HEK293 (cell line): ENCODE measurements around the gene CCNY.
A peak's percentile ranks its signal among the peaks of the same experiment; 100 is the strongest.

ENCODE experiments used
- CTCF ChIA-PET: fragments of 350-600 bp; formaldehyde crosslinking; extraction: SDS; loops from one replicate; lab custom pipeline; 2021; ENCODE audit warnings: antibody characterized with exemption; lab: Yijun Ruan, JAX
- POLR2A ChIA-PET: fragments of 300-600 bp; formaldehyde crosslinking; extraction: SDS; loops from one replicate; lab custom pipeline; 2020; ENCODE audit warnings: antibody characterized with exemption, inconsistent platforms; lab: Yijun Ruan, JAX
- H3K27ac ChIP-seq: fragments of 200-500 bp; sonication (Bioruptor generic); 2 replicates; pipeline ENCODE4 v1.5.1; 2014; ENCODE audit warnings: low read depth, low read length, control low read depth, inconsistent platforms; ENCODE audit errors: extremely low read depth
- H3K36me3 ChIP-seq, 2 experiments: fragments of 200-500 bp in 1 of 2; sonication (Bioruptor generic) in 1 of 2; 1 replicate in 1 of 2; 2 replicates in 1 of 2; pipeline ENCODE4 v1.5.1; 2014 to 2017; ENCODE audit warnings: inconsistent platforms in 2 of 2, low read length in 2 of 2; ENCODE audit not compliant: control insufficient read depth in 2 of 2, insufficient read depth in 1 of 2
- H3K4me1 ChIP-seq: fragments of 200-500 bp; sonication (Bioruptor generic); 2 replicates; pipeline ENCODE4 v1.5.1; 2014; ENCODE audit warnings: mild to moderate bottlenecking, low read length, inconsistent platforms; ENCODE audit not compliant: control insufficient read depth, insufficient read depth
- H3K4me3 ChIP-seq: 2 replicates; pipeline ENCODE4 v1.5.1; 2011; ENCODE audit warnings: low read depth, mild to moderate bottlenecking, control low read depth, low read length, moderate library complexity
- H3K9me3 ChIP-seq: fragments of 200-500 bp; sonication (Bioruptor generic); 2 replicates; pipeline ENCODE4 v1.5.1; 2014; ENCODE audit warnings: low read depth, low read length, inconsistent platforms; ENCODE audit not compliant: control insufficient read depth, insufficient read depth
- BCL11A ChIP-seq: fragments of 450-650 bp; formaldehyde crosslinking; IDR thresholded peaks from 2 replicates; pipeline ENCODE4 v1.5.1; 2016; ENCODE audit warnings: low read depth, missing biosample characterization, missing genetic modification characterization
- BCL11B ChIP-seq: fragments of 450-650 bp; formaldehyde crosslinking; IDR thresholded peaks from 2 replicates; pipeline ENCODE4 v1.5.1; 2016; ENCODE audit warnings: low read depth, missing biosample characterization, missing genetic modification characterization
- PATZ1 ChIP-seq: fragments of 450-650 bp; formaldehyde crosslinking; IDR thresholded peaks from 2 replicates; pipeline ENCODE4 v1.5.1; 2016; ENCODE audit warnings: missing biosample characterization, missing genetic modification characterization
- PRDM6 ChIP-seq: fragments of 450-650 bp; formaldehyde crosslinking; IDR thresholded peaks from 2 replicates; pipeline ENCODE4 v1.5.1; 2017; ENCODE audit warnings: missing biosample characterization, missing genetic modification characterization
- ZBTB1 ChIP-seq: fragments of 450-650 bp; formaldehyde crosslinking; IDR thresholded peaks from 2 replicates; pipeline ENCODE4 v1.5.1; 2016; ENCODE audit warnings: missing biosample characterization, missing genetic modification characterization
- ZBTB17 ChIP-seq: fragments of 450-650 bp; formaldehyde crosslinking; IDR thresholded peaks from 2 replicates; pipeline ENCODE4 v1.5.1; 2016; ENCODE audit warnings: missing biosample characterization, missing genetic modification characterization
- ZNF16 ChIP-seq: fragments of 450-650 bp; formaldehyde crosslinking; IDR thresholded peaks from 2 replicates; pipeline ENCODE4 v1.5.1; 2016; ENCODE audit warnings: low read depth, missing biosample characterization, missing genetic modification characterization
- ZNF214 ChIP-seq: fragments of 450-650 bp; formaldehyde crosslinking; IDR thresholded peaks from 2 replicates; pipeline ENCODE4 v1.5.1; 2017; ENCODE audit warnings: missing biosample characterization, mild to moderate bottlenecking, missing genetic modification characterization, borderline replicate concordance
- ZNF324 ChIP-seq: fragments of 450-650 bp; formaldehyde crosslinking; IDR thresholded peaks from 2 replicates; pipeline ENCODE4 v1.5.1; 2016; ENCODE audit warnings: missing biosample characterization, missing genetic modification characterization
- ZNF391 ChIP-seq: fragments of 450-650 bp; formaldehyde crosslinking; IDR thresholded peaks from 2 replicates; pipeline ENCODE4 v1.5.1; 2016; ENCODE audit warnings: low read depth, missing biosample characterization, missing genetic modification characterization, borderline replicate concordance
- ZNF501 ChIP-seq: fragments of 450-650 bp; formaldehyde crosslinking; IDR thresholded peaks from 2 replicates; pipeline ENCODE4 v1.5.1; 2016; ENCODE audit warnings: missing biosample characterization, missing genetic modification characterization
- ZNF518A ChIP-seq: fragments of 450-650 bp; formaldehyde crosslinking; conservative IDR thresholded peaks from 2 replicates; pipeline ENCODE4 v1.5.1; 2016; ENCODE audit warnings: low read depth, missing biosample characterization, missing genetic modification characterization
- ZNF555 ChIP-seq: fragments of 450-650 bp; formaldehyde crosslinking; conservative IDR thresholded peaks from 2 replicates; pipeline ENCODE4 v1.5.1; 2017; ENCODE audit warnings: missing biosample characterization, mild to moderate bottlenecking, missing genetic modification characterization, inconsistent platforms
- ZNF692 ChIP-seq: fragments of 450-650 bp; formaldehyde crosslinking; IDR thresholded peaks from 2 replicates; pipeline ENCODE4 v1.5.1; 2016; ENCODE audit warnings: missing biosample characterization, missing genetic modification characterization
- ZNF785 ChIP-seq: fragments of 450-650 bp; formaldehyde crosslinking; IDR thresholded peaks from 2 replicates; pipeline ENCODE4 v1.5.1; 2016; ENCODE audit warnings: missing biosample characterization, missing genetic modification characterization
- ZSCAN30 ChIP-seq: fragments of 450-650 bp; IDR thresholded peaks from 2 replicates; pipeline ENCODE4 v1.5.1; 2018; ENCODE audit warnings: missing biosample characterization, mild to moderate bottlenecking, missing genetic modification characterization, moderate library complexity
- ZXDB ChIP-seq: fragments of 450-650 bp; formaldehyde crosslinking; IDR thresholded peaks from 2 replicates; pipeline ENCODE4 v1.5.1; 2016; ENCODE audit warnings: missing biosample characterization, missing genetic modification characterization
- TF ChIP-seq, protein P1 (sequence below): fragments of 450-650 bp; formaldehyde crosslinking; IDR thresholded peaks from 2 replicates; pipeline ENCODE4 v1.5.1; 2016; ENCODE audit warnings: missing biosample characterization, missing genetic modification characterization
- TF ChIP-seq, protein P2 (sequence below): fragments of 450-650 bp; formaldehyde crosslinking; IDR thresholded peaks from 2 replicates; pipeline ENCODE4 v1.5.1; 2016; ENCODE audit warnings: missing biosample characterization, missing genetic modification characterization

CCNY gene

DNA sequence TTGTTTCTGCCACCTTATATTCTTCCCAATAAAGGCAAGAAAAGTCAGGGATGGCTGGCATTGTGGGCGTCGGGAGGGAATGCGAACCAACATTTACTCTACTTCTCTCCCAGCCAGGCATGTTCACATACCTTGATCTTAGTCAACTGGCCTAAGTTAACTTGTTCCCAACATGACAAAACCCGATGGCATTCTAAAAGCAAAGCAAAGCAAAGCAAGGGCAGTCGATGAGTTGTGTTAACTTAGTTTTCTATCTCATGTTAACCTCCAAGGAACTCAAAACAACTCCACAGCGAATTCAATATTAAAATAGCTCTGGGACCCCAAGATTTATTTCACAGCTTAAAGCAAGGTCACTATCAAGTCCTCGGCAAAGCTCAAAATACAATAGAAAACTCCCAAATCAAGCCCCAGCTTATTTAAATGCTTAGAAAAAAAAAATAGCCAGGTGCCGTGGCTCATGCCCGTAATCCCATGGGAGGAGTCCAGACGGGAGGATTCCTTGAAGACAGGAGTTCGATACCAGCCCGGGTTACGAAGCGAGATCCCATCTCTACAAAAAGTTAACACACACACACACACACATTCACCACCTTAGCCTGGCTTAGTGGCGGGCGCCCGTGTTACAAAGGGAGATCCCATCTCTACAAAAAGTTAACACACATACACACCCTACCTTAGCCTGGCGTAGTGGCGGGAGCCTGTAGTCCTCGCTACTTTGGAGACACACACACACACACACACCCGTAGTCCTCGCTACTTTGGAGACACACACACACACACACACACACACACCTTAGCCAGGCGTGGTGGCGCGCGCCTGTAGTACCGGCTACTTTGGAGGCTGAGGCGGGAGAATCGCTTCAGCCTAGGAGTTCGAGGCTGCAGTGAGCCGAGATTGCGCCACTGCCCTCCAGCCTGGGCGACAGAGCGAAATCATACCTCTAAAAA is 901 bp upstream of the CCNY start (continued):
- TF ChIP-seq PRDM6 (tag by site-specific recombination): no peak
- TF ChIP-seq ZNF16 (tag by site-specific recombination): no peak
- TF ChIP-seq ZNF324 (tag by site-specific recombination): peak; percentile 26; the same call in 1 of the 2 replicates
- peak; percentile 32; the same call in 1 of the 2 replicates for TF ChIP-seq ZNF391
- peak; percentile 41; the same call in 1 of the 2 replicates for TF ChIP-seq ZXDB
- TF ChIP-seq ZNF555: no peak
- no peak for TF ChIP-seq ZNF692
- 0 out of 2 replicates have a peak, but pooled peaks have one; percentile 8 for TF ChIP-seq ZBTB1 (tag by site-specific recombination)
- TF ChIP-seq ZNF214 (tag by site-specific recombination): no peak
- no peak for TF ChIP-seq BCL11B (tag by site-specific recombination)
- TF ChIP-seq PATZ1: no peak
- TF ChIP-seq ZBTB17 (tag by site-specific recombination): peak; percentile 65

- Histone ChIP-seq H3K4me3 (peak overlapping the region; percentile 88), H3K4me1 (peaks cover 9% of the 10 kb centered on the region; the same call in 1 of the 2 replicates), H3K27ac (peak overlapping the region; percentile 61; the same call in 1 of the 2 replicates), H3K9me3 (no peaks in the 10 kb centered on the region), H3K36me3 (peaks cover 0 to 12% of the 10 kb centered on the region in 2 experiments; a peak in 1 of 3 replicates)
- CTCF ChIA-PET: interaction anchor here (0.7 to 1.5 kb wide), 4 partner anchors 9 to 630 kb away, joined by 3 to 4 read pairs (median 4); no protein-coding TSS in a partner anchor
- POLR2A ChIA-PET: interaction anchor here (0.8 kb wide), 1 partner anchor 29 kb away, joined by 3 read pairs; no protein-coding TSS in a partner anchor
- TF ChIP-seq ZSCAN30 (tag by site-specific recombination) (no peak), BCL11A (tag by site-specific recombination) (no peak), ZXDB (no peak), ZNF518A (tag by site-specific recombination) (no peak), ZNF785 (tag by site-specific recombination) (no peak), ZNF501 (peak; percentile 63)
- TF ChIP-seq, protein P1, sequence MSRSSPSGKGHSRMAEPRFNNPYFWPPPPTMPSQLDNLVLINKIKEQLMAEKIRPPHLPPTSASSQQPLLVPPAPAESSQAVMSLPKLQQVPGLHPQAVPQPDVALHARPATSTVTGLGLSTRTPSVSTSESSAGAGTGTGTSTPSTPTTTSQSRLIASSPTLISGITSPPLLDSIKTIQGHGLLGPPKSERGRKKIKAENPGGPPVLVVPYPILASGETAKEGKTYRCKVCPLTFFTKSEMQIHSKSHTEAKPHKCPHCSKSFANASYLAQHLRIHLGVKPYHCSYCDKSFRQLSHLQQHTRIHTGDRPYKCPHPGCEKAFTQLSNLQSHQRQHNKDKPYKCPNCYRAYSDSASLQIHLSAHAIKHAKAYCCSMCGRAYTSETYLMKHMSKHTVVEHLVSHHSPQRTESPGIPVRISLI (tag by site-specific recombination): peak; percentile 76; the same call in 1 of the 2 replicates
- TF ChIP-seq, protein P2, sequence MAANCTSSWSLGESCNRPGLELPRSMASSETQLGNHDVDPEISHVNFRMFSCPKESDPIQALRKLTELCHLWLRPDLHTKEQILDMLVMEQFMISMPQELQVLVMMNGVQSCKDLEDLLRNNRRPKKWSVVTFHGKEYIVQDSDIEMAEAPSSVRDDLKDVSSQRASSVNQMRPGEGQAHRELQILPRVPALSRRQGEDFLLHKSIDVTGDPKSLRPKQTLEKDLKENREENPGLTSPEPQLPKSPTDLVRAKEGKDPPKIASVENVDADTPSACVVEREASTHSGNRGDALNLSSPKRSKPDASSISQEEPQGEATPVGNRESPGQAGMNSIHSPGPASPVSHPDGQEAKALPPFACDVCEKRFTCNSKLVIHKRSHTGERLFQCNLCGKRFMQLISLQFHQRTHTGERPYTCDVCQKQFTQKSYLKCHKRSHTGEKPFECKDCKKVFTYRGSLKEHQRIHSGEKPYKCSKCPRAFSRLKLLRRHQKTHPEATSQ: peak; percentile 54; the same call in 1 of the 2 replicates
Observed at GRCh38 chr10:35336921-35337823, 863 bp downstream of the CCNY start.
